Esophagus muscularis mucosa (tissue), 3 donors: ENCODE measurements around the gene BCAS1.

ENCODE experiments used
- CTCF ChIP-seq, 3 experiments: fragments of 200-600 bp in 2 of 3; fragments of 450-650 bp in 1 of 3; sonication (generic) in 2 of 3; IDR thresholded peaks; one replicate each; pipeline ENCODE4 v1.5.1; 2017 to 2019; ENCODE audit warnings: antibody characterized with exemption in 3 of 3, mild to moderate bottlenecking in 2 of 3, moderate library complexity in 1 of 3
- POLR2AphosphoS5 ChIP-seq, 2 donors: sonication (generic); formaldehyde crosslinking; IDR thresholded peaks; one replicate each; pipeline ENCODE4 v1.6.1; 2017; ENCODE audit warnings: antibody characterized with exemption in 2 of 2

- no peak for TF ChIP-seq CTCF (IDR thresholded peaks at IDR 0.05)
- TF ChIP-seq POLR2AphosphoS5 (IDR thresholded peaks at IDR 0.05): no peak
Observed at GRCh38 chr20:54103762-54104600, 33.6 kb upstream of the BCAS1 start.
